ENCODE results near the gene ADCY5. TPM values are rescaled to one million over a fixed set of nuclear protein-coding genes. Genes with fewer than 3 reads are reported as not detected.
A peak's percentile ranks its signal among the peaks of the same experiment; 100 is the strongest.
"Not testable (repeated sequence)": the region's sequence is repeated elsewhere in the genome, so short reads cannot be mapped to it uniquely, and the experiment has no call there.

ADCY5 gene
- polyA plus RNA-seq (2014; cell fraction: cytosol; rRNA removed) = 0.53 and 0.58 TPM in 2 replicates
- 0.37 and 0.51 TPM in 2 replicates for polyA plus RNA-seq (2014; cell fraction: nucleus; rRNA removed)

DNA sequence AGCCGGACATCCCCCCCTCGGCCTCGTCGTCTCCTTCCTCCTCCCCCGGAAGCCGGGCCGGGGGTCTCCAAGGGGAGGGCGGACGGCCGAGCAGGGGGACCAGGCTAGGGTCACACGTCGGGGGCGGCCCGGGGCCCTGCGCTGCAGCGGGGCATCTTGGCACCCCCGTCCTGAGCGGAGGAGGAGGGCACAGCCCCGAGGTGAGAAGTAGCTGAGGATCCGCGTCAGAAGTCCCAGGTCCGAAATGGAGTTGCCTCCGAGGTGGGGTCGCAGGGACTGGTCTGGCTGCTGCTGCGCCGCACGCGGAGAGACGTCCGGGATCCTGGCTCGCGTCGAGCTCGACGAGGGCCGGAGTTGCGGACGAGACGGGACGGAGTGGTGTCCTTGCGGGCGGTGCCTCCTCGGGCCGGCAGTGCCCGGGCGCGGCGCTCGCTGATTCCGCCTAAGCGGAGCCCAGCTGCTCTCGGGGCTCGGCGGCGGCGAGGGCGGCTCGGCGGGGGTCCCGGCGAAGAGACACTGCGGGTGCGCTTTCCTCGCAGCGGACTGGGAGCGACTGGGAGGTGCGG is at the start of gene ADCY5:
Gene ADCY5 (minus strand): TSS at position 555 of the 566 bp plus-strand sequence. CDS start 545 bp downstream, at position 10.
- DNase-seq (ENCODE audit: low spot score) = no peak

DNA sequence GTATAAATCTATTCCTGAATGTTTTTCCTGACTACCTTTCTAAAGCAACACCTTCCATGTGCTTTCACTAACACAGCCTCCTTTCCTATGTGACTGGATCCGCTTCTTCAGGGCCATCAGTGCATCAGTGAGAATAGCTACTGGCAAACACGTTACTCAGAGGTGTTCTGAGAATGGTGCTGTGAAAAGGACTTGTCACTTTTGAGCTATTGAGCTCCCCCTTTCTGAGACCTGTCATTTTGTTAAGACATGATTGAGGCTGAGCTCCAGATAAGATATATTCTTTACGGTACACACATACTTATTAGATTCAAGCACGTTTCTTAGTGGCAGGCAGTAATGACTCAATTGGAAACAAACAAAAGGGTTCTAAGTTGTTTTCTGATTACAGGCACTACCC is 45.0 kb upstream of the ADCY5 start:
- no peak for DNase-seq (ENCODE audit: low spot score)

DNA sequence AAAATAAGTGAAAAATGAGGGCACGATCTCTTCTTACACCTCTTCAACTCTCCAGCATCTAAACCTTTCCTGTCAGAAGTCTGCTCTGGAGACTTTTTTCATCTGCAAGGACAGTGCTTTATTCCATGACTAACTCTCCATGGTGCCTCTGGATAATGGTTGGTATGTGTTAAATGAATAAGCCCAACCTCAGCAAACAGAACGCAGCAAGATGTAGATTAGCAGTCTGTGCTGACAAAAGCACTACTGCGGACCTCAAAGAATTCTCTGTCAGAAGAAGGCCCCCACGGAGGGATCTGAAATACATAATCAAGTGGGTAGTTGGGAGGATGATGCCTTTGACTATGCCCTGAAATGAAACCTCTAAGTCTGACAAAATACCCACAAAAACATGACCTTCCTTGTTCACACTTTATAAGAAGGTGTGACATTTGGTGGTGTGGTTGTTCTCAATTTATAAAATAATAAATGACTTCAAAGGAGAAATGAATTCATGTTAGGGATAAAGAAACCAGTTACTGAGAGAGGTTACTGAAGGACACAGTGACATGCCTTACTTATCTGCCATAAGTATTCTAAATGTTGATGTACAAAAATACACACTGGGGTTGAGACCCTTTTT is 43.2 kb upstream of the ADCY5 start:
- no peak for DNase-seq (ENCODE audit: low spot score)

DNA sequence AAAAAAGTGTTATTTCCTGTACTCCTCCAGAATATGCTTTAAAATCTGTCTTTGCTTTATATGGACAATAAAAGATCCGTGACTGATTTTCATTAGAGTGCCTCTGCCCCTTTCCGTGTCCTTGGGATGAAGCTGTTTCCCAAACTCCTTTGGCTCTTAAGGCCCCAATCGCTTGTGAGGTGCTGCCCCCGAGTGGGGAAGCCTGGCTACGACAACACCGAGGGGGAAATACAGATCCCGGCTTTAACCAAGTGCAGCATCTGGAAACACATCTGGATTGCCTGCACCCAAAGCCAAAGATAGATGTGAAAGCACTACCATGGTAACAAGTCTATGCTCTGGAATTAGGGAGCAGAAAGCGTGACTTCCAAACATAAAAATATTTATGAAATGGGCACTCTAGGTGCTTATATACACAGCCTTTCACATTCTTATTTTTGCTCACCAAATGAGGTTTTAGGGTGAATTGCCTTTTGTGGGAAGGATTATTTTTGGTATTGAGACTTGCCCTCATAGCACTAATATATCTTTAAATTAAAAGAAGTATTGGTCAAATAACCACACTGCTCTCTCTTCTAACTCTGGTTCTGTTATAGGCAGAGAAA is 40.6 kb upstream of the ADCY5 start:
- peak; percentile 63 for DNase-seq (ENCODE audit: low spot score)

DNA sequence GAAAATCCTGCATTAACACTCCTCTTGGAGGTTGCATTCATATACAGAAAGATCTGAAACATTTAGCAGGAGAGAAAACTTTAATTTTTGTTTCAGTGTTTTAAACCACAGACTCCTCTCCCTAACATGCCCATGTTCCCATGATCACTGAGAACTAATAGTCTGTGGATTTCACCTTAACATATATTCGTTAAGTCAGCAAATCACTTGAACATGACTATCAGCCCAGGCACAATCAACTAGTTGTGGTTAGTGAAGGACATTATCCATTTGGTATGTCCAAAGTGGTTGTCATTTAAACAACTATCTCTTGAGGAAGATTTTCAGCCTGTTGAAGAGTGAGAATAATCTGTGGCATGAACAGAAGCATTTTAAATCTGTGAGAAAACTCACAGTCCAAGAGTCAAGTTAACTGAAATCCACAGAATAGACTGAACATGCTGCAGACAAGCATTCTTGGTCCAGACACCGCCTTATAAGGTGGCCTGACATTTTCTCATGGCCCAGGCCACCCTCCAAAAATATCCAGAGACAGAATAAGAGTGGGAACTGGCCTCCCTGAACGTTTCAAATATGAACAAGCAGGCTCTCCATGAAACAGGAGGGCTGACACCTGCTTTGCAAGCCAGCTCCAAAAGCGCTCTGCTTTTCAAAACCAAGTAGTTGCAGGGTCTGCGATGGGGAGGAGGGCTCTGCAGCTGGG is 39.9 kb upstream of the ADCY5 start:
- DNase-seq (ENCODE audit: low spot score) = no peak

DNA sequence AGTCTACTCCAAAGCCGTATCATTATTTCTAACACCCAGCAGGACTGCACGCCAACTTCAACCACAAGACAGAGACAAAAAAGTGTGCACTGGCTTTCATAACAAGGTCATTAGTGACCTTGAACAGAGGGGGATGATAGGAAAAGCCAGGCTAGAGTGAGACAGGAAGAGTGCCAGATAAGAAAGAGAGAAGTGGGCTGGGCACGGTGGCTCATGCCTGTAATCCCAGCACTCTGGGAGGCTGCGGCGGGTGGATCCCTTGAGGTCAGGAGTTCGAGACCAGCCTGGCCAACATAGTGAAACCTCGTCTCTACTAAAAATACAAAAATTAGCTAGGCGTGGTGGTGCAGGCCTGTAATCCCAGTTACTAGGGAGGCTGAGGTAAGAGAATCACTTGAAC is 38.2 kb upstream of the ADCY5 start:
- DNase-seq (ENCODE audit: low spot score) = not testable (repeated sequence)

DNA sequence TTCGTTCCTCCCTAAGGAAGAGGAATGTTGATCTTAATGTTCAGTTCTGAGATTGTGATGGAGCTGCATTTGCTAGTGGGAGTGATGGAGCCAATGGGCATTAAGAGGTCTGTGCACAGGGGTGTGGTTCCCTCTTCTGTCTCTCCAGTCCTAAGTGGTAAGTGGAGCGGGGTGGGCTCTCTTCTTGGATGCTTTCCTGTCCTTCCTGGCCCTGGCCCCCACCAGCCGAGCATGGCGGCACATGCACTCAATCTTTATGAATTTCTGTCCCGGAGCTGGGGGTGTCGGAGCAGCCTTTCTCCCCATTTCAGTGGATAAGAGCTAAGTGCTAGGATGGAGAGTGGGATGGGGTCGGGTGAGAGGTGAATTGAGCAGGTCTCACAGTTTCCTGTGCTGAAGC is 37.6 kb upstream of the ADCY5 start:
- DNase-seq (ENCODE audit: low spot score) = no peak

DNA sequence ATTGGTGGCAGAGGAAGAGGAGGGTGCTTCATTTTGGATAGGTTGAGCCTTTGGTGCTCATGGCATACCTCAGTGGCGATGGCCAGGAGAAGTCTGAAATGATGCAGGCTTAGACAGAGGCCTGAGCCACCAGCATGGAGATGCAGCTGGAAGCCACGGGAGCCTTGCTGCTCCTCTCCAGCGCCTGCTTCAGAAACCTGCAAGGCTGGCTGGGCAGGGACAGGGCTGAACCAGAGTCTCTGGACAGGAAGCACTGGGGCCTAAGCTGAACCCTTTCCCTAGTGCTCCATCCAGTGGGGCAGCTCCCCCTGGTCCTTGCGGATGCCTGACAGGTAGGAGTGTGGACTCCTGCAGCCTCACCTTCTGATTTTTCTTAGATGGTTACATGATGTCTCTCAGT is 36.7 kb upstream of the ADCY5 start:
- DNase-seq (ENCODE audit: low spot score) = no peak

DNA sequence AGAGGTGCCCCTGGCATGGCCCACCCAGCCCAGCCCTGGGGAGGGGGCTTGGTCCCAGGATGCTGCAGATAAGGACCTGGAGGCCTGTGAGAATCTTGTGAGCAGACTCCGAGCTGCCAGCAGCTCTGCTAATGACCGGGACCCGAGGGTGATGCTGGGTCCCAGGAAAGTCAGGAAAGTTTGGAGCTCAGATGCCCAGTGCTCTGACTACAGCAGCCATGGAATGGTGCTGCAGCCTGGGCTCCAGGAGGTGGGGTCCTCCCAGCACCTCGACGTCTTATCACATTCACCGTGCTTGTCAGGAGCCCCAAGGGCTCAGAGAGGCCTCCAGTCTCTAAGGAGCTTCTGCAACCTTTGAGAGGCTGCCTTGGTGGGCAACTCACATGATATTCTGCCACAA is 34.3 kb upstream of the ADCY5 start:
- DNase-seq (ENCODE audit: low spot score) = no peak

DNA sequence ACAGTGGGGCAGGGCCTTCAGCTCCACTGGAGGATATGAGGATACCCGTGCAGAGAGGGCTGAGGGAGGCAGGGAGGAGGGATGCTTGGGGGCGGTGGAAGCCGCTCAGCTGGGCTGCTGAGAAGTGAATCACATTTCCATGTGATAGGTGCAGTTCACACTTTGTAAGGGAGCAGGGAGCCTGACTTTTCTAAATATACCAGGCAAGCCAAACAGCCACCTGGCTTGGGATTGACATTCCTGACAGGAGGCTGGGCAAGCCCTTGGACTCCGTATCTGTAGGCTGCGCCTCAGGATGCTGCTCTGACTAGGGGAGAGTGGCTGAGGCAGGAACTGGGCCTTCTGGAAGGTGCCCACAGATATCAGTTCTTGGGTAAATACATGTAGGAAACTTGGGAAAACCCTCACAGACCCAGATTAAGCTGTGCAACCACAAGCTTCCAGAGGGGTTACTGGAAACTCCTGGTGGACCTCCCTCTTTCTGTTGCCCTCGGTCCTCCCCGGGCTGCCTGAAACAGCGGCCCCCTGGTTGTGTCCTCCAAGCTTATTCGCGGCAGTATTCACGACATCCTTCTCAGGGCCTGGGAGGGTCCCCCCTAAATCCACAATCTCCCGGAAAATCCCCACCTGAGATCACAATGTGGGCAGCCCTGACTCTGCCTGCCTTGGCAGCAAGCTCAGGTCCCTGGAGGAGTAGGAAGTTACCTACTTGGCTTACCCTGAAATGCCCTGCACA is 33.0 kb upstream of the ADCY5 start:
- no peak for DNase-seq (ENCODE audit: low spot score)

DNA sequence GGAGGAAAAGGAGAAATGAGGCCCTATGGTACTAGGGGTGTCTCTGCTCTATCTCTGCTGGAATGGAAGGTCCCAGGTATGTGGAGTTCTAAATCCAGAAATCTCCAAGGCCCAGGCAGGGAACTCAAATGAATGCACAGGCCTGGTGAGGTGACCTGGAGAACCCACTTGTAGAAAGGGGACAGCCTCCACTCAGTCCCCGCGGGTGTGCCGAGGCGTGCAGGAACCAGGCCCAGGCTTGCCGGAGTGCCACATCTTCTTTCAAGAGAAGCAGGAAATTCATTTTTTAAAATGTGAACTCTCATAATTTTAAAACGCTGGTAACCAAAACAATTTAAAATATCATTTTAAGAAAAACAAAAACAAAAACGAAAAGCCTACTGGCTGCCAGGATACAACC is 32.2 kb upstream of the ADCY5 start:
- DNase-seq (ENCODE audit: low spot score) = no peak

DNA sequence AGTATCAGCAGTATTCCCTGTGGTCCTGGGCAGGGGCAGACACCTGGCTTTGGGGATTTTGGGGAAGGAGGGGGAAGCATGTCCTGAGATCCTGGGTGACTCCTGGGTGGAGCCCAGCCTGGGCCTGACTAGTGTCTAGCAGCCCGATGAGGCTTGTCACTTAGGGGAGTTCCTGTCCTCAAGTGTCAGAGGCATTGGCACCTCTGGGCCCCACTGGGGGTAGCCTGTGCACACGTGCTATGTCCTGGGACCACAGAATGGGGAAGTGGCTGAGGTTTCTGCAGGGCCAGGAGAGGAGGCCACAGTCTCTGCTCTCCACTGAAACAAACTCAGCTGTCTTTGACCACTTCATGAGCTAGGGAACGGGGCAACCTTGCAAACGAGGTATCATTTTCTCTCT is 31.5 kb upstream of the ADCY5 start:
- no peak for DNase-seq (ENCODE audit: low spot score)

DNA sequence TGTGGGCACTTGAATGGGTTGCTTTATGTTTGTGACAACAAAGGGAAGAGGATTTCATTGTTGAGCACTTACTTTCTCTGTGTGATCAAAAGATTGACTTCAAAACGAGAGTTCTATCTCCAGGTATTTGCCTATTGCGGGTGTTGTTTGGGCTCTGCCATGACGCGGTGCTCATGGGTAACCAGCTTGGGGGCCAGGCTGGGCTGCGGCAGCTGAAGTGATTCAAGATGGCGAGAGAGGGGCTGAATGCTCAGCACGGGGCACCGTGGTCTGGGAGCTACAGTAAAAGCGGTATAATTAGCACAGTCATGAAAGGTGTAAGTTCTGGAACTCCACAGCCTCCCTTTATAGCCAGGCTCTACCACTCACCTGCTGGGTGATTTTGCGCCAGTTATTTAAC is 31.0 kb upstream of the ADCY5 start:
- DNase-seq (ENCODE audit: low spot score) = no peak

DNA sequence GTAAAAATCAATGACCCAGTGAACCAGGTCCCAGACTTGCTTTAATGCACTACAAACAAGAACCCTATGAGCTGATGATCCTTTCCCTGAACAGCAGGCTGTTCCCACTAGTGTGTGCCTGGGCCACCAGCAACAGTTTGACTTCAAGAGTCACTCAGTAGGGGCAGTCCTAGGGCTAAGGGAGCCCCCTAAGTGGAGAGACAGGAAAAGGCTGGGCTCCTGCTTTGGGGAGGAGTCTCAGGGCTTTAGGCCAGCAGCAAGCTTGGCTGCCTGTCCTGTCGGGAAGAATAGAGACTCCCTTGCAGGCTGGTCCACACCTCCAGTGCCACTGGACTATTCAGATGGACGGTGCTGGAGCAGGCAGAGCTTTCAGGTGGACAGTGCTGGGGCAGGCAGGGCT is 29.4 kb upstream of the ADCY5 start:
- DNase-seq (ENCODE audit: low spot score) = no peak

DNA sequence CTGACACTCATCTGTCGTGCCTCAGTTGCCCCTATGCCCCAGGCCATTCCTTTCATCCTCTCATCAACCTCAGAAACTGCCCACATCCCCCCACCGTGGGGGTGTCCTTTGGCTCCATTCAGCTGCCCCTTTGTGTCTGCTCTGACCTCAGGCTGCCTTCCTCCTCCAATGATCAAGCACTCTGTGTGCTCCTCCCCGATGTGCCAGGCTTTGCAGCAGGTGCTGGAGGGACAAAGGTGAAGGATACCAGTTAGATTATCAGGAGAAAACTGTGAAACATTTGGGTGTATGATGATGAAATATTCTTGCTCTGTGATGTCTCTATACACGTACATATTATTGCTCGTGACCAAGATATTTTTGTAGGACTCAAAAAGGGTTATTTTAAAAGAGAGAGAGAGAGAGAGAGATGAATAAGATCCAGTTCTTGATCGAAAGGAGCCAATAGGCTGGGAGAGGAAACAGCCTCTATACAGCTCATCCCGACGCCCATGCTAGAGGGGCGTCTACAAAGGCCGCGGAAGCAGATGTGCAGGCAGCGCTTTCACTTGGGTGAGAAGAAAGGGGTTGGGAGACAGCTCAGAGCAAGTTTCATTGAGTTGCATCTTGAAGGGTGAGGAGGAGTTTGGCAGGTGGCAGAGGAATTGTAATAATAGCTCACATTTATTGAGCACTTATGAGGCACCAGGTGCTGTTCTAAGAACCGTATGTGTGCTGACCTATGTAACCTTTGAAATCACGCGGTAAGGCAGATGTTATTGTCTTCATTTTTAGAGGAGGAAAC is 28.3 kb upstream of the ADCY5 start:
- DNase-seq (ENCODE audit: low spot score) = no peak

DNA sequence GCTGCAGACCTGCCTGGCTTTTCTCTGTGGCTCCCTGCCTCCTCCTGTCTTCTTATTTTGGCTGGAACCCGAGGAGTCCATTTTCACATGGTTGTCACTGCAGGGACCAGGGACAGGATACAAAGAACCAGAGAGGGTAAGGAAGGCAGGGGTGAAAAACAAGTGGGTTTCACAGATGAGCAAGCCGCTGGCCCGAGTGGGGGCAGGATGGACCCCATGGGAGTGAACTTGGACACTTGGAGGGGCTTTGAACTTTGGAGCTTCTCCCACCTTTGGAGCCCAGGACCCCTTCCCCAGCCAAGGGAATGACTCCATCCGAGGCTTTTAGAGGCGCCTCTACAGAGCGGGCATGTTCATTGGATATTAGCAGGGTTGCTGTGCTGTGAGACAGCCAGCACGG is 26.9 kb upstream of the ADCY5 start:
- no peak for DNase-seq (ENCODE audit: low spot score)

DNA sequence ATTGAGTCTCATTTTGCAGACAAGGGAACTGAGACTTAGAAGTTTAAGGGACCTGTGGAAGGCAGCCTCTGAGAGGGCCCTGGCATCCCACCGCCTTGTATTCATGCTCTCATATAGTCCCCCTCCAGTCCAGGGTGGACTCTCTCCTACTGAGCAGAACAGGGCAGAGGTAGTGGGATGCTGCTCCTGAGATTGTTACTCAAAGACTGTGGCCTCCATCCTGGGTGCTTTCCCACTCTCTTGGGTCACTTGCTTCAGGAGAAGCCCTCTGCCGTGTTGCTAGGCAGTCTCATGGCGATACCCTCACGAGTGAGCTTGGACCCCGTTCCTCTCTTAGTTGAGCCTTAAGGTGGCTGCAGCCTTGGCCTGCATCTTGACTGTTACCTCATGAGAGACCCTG is 22.2 kb upstream of the ADCY5 start:
- no peak for DNase-seq (ENCODE audit: low spot score)

DNA sequence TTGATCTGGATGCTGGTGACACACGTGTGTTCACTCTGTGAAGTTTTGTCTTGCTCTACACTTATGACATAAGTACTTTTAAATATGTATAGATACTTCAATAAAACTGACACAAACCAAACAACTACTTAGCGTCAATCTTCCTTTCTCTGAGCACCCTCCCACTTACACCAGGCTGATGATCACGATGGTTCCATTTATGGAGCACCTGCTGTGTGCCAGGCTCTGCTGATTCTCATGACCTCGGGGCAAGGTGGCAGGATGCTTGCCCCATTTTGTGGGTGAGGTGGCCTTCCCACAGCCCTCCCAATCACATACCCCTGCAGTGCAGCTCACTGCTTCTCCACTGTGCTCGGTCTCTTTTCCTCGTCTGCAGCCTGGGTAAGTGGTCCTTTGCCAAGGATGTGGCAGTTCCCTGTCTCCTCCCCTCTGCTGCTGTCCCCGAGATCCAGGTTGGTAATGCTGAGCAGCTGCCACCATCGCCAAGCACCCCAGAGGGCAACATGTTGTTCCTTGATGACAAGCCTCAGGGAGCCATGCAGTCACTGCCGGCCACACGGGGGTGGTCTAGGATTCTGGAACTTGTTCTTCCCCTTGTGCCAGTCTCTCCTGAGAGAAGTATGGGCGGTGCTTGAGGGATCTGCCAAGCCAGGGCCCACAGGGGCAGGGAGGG is 20.6 kb upstream of the ADCY5 start:
- no peak for DNase-seq (ENCODE audit: low spot score)

DNA sequence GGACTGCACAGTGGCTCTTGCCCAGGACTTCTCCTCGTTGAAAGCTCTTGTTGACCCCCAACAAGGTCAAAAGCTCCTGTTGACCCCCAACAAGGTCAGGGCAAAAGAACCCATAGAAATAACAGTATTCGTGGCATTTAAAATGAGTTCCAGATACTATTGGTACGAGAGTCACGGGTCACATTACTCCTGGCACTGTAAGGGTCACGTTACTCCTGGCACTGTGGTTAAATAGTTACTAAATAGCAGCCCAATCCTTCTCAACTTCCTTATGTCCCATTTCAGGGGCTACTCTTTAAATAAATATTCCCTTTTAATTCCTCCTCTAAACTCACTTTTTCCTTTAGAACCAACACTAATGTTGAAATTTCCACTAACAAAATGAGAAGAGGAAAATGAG is 18.2 kb upstream of the ADCY5 start:
- no peak for DNase-seq (ENCODE audit: low spot score)

DNA sequence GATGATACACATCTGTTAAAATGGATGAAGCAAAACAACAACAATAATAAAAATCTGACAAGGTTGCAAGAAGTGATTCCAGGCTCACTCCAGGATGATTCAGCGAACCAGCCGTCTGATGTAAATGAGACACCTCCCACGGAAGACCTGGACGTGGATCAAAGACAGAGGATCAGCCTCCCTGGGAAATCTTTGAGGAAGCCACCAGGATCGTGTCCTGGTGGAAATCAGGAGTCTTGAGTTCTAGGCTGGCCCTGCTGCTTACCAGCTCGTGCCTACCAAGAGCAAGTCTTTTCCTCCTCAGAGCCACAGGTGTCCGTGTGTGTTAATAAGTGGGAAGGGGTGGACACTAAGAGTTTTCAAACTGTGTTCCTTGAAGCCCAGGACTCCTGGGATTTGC is 15.3 kb upstream of the ADCY5 start:
- DNase-seq (ENCODE audit: low spot score) = no peak

DNA sequence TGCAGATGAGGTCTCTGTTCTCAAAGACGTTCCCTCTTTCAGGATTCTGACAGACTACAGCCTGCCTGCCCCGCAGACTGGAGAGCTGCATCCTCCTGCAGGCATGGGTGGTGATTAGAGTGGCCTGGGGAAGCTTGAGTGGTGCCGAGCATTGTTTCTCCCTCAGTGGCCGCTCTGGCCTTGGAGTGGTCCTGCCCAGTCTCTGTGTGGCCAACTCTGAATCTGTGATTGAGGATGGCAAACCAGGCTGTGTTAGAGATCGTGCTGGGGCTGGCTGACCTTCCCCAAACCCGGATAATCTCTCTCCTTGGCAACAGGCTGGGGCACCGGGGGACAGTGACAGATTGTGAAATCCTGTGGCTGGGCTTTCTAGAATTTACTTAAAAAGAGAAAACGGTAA is 11.0 kb upstream of the ADCY5 start:
- DNase-seq (ENCODE audit: low spot score) = no peak
